Measurements from ENCODE around the gene PDIA3. TPM values are rescaled to one million over a fixed set of nuclear protein-coding genes. Genes with fewer than 3 reads are reported as not detected.

PDIA3 gene
- total and polyA plus RNA-seq, 2 of the 13 experiments (the other 11 are each of a cell fraction or from before 2014, with no cell fraction given): 238 to 433 TPM

DNA sequence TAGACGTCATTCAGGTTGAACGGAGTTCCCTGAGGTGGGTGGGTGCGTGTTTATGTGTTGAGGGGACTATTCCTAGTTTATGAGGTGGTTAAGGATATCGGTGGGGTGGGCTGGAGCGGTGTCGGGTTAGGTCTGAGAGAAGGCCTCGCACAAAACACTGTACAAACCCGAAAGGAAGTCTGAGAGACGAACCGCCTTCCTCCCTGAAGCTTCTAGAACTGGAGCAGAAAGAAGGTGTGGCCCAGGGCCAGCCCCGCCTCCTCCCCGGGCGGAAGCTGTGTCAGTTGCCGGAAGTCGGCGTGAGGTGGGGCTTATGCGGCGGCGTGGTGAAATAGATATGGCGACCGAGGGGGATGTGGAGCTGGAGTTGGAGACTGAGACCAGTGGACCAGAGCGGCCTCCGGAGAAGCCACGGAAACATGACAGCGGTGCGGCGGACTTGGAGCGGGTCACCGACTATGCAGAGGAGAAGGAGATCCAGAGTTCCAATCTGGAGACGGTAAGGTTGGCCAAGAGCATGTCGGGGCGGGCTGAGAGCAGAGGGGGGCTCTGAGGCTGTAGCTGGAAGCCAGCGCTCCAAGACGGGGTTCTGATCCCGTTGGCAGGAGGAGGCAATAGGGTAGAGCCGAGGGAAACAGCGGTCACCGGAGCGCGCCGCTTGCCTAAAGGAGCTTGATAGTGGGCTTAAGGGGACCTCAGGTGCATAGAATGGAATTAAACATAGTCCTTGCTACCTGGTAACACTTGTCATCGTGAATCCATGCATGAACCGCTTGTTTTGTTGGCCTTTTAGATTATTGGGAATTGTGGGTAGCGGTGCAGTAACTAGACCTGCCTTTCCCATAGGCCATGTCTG is 54.3 kb downstream of the PDIA3 start, which contains the start of gene HYPK (continued):
- TF ChIP-seq, protein P1, sequence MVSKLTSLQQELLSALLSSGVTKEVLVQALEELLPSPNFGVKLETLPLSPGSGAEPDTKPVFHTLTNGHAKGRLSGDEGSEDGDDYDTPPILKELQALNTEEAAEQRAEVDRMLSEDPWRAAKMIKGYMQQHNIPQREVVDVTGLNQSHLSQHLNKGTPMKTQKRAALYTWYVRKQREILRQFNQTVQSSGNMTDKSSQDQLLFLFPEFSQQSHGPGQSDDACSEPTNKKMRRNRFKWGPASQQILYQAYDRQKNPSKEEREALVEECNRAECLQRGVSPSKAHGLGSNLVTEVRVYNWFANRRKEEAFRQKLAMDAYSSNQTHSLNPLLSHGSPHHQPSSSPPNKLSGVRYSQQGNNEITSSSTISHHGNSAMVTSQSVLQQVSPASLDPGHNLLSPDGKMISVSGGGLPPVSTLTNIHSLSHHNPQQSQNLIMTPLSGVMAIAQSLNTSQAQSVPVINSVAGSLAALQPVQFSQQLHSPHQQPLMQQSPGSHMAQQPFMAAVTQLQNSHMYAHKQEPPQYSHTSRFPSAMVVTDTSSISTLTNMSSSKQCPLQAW (CRISPR knock-in tag; IDR thresholded peaks at IDR 0.05): peak; percentile 75
- TF ChIP-seq DMTF1 (CRISPR knock-in tag; IDR thresholded peaks at IDR 0.05) (no peak), ATF7-NPFF (CRISPR knock-in tag; IDR thresholded peaks at IDR 0.05; ENCODE audit: low read depth) (peak; percentile 68; the same call in 1 of the 2 replicates), NR1H2 (CRISPR knock-in tag; IDR thresholded peaks at IDR 0.05; ENCODE audit: borderline replicate concordance, low read depth) (peak; percentile 75; the same call in 1 of the 2 replicates), ERF (CRISPR knock-in tag; IDR thresholded peaks at IDR 0.05) (peak; percentile 65; the same call in 1 of the 2 replicates), DBP (CRISPR knock-in tag; IDR thresholded peaks at IDR 0.05; ENCODE audit: not compliant biosample characterization) (no peak), ZNF296 (CRISPR knock-in tag; conservative IDR thresholded peaks at IDR 0.05) (0 out of 2 replicates have a peak, but pooled peaks have one; percentile 32), ZNF383 (CRISPR knock-in tag; IDR thresholded peaks at IDR 0.05; ENCODE audit: borderline replicate concordance) (0 out of 2 replicates have a peak, but pooled peaks have one; percentile 30), ZNF496 (CRISPR knock-in tag; IDR thresholded peaks at IDR 0.05; ENCODE audit: insufficient replicate concordance) (no peak), TFDP2 (CRISPR knock-in tag; IDR thresholded peaks at IDR 0.05) (no peak), DMAP1 (CRISPR knock-in tag; IDR thresholded peaks at IDR 0.05) (peak; percentile 83), KAT7 (CRISPR knock-in tag; IDR thresholded peaks at IDR 0.05; ENCODE audit: borderline replicate concordance) (0 out of 2 replicates have a peak, but pooled peaks have one; percentile 68), HDAC6 (IDR thresholded peaks at IDR 0.05; ENCODE audit: low read depth, low read length) (no peak), CREB1 (IDR thresholded peaks at IDR 0.05) (peak; percentile 44; the same call in 1 of the 2 replicates), CREB1 (CRISPR knock-in tag; IDR thresholded peaks at IDR 0.05) (peak; percentile 73), ZBTB38 (CRISPR knock-in tag; IDR thresholded peaks at IDR 0.05) (peak; percentile 65; the same call in 1 of the 2 replicates), PCBP1 (IDR thresholded peaks at IDR 0.05; ENCODE audit: borderline replicate concordance, low read depth, low read length) (no peak), ZNF232 (CRISPR knock-in tag; IDR thresholded peaks at IDR 0.05; ENCODE audit: borderline replicate concordance) (0 out of 2 replicates have a peak, but pooled peaks have one; percentile 31), MTF1 (CRISPR knock-in tag; IDR thresholded peaks at IDR 0.05) (no peak), ZMAT5 (CRISPR knock-in tag; IDR thresholded peaks at IDR 0.05; ENCODE audit: borderline replicate concordance, low read depth) (no peak)
- TF ChIP-seq, protein P2, sequence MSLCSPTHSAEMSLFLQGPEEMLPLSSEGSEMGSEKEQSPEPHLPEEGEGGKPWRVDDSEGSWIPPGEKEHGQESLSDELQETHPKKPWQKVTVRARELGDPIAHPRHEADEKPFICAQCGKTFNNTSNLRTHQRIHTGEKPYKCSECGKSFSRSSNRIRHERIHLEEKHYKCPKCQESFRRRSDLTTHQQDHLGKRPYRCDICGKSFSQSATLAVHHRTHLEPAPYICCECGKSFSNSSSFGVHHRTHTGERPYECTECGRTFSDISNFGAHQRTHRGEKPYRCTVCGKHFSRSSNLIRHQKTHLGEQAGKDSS (CRISPR knock-in tag; IDR thresholded peaks at IDR 0.05; ENCODE audit: borderline replicate concordance, low read depth): peak; percentile 47; the same call in 1 of the 2 replicates

All from HepG2 (cell line).